Dorsolateral prefrontal cortex (tissue), 118 donors: ENCODE data around the gene CETN2. TPM values are rescaled to one million over a fixed set of nuclear protein-coding genes. Genes with fewer than 3 reads are reported as not detected.

Experiments
- total RNA-seq, 120 experiments: library from RNA; stranded (reverse); gene quantifications; one replicate each; pipeline versions ENCODE4 v1.2.3 to v1.2.4, GENCODE V29; 2022

Gene CETN2
- total RNA-seq, 120 experiments from 2014 or later: 19.4 to 43.5 (median 31.8) TPM

Other genes starting within 250 kb of the CETN2 start
- 1 to 10 TPM in 106 of 120 experiments, under 1 TPM in 14; 0.50 to 5.2 (median 1.5) TPM for gene GABRQ, start 192.9 kb downstream of the CETN2 start, total RNA-seq
- not detected for gene MAGEA3, start 132.0 kb downstream of the CETN2 start, total RNA-seq
- gene CSAG2, start 121.5 kb downstream of the CETN2 start, total RNA-seq: 1 to 10 TPM in 2 of 120 experiments, under 1 TPM in 1, not detected in 117; 0.63 to 1.9 (median 1.3) TPM
- gene MAGEA2B, start 116.1 kb downstream of the CETN2 start, total RNA-seq: not detected
- gene CSAG1, start 97.0 kb downstream of the CETN2 start, total RNA-seq: 1 to 10 TPM in 47 of 120 experiments, under 1 TPM in 18, not detected in 55; 0.52 to 6.1 (median 1.5) TPM
- gene MAGEA12, start 97.0 kb downstream of the CETN2 start, total RNA-seq: 1 to 10 TPM in 1 of 120 experiments, under 1 TPM in 43, not detected in 76; 0.18 to 1.1 (median 0.46) TPM
- not detected for gene MAGEA2, start 76.9 kb downstream of the CETN2 start, total RNA-seq
- 1 to 10 TPM in 2 of 120 experiments, under 1 TPM in 5, not detected in 113; 0.50 to 1.6 (median 0.86) TPM for gene CSAG3, start 71.5 kb downstream of the CETN2 start, total RNA-seq
- gene MAGEA6, start 61.1 kb downstream of the CETN2 start, total RNA-seq: not detected
- 10 to 100 TPM in 119 of 120 experiments, 1 to 10 TPM in 1; 6.2 to 24.5 (median 15.9) TPM for gene NSDHL, start 306 bp upstream of the CETN2 start, total RNA-seq
- 1 to 10 TPM; 2.1 to 7.8 (median 4.2) TPM for gene ZNF185, start 67.3 kb upstream of the CETN2 start, total RNA-seq
- 10 to 100 TPM in 9 of 120 experiments, 1 to 10 TPM in 108, under 1 TPM in 2, not detected in 1; 0.86 to 13.5 (median 4.8) TPM for gene PNMA5, start 163.4 kb upstream of the CETN2 start, total RNA-seq
- gene PNMA3, start 225.7 kb upstream of the CETN2 start, total RNA-seq: 100 to 1,000 TPM in 1 of 120 experiments, 10 to 100 TPM in 119; 19.7 to 108 (median 62.0) TPM
- 10 to 100 TPM; 17.4 to 68.1 (median 42.5) TPM for gene PNMA6A, start 241.7 kb upstream of the CETN2 start, total RNA-seq